ENCODE data around the gene SH3PXD2A.

- TF ChIP-seq, protein P1, sequence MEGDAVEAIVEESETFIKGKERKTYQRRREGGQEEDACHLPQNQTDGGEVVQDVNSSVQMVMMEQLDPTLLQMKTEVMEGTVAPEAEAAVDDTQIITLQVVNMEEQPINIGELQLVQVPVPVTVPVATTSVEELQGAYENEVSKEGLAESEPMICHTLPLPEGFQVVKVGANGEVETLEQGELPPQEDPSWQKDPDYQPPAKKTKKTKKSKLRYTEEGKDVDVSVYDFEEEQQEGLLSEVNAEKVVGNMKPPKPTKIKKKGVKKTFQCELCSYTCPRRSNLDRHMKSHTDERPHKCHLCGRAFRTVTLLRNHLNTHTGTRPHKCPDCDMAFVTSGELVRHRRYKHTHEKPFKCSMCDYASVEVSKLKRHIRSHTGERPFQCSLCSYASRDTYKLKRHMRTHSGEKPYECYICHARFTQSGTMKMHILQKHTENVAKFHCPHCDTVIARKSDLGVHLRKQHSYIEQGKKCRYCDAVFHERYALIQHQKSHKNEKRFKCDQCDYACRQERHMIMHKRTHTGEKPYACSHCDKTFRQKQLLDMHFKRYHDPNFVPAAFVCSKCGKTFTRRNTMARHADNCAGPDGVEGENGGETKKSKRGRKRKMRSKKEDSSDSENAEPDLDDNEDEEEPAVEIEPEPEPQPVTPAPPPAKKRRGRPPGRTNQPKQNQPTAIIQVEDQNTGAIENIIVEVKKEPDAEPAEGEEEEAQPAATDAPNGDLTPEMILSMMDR (IDR thresholded peaks at IDR 0.05; ENCODE audit: insufficient read depth, low read depth, low read length), result no peak
- no peak for TF ChIP-seq EZH2 (IDR thresholded peaks at IDR 0.05; ENCODE audit: insufficient read depth, low read length)
Observed at GRCh38 chr10:103818765-103819374, 36.5 kb downstream of the SH3PXD2A start.
